GM06990 (cell line): Measurements from ENCODE around the gene ABCA10.

ENCODE experiments used
- DNase-seq: peaks from one replicate; pipeline ENCODE4 v3.0.0-alpha.2; 2011; ENCODE audit not compliant: insufficient read length; ENCODE audit errors: extremely low read depth
- H3K27me3 ChIP-seq: replicated peaks from 2 replicates; pipeline ENCODE4 v1.6.0; 2011; ENCODE audit warnings: low read length; ENCODE audit not compliant: control insufficient read depth, insufficient read depth
- H3K36me3 ChIP-seq: 2 replicates; pipeline ENCODE4 v1.5.1; 2011; ENCODE audit warnings: low read length; ENCODE audit not compliant: control insufficient read depth, insufficient read depth
- H3K4me3 ChIP-seq: replicated peaks from 2 replicates; pipeline ENCODE4 v1.5.1; 2011; ENCODE audit warnings: low read depth, mild to moderate bottlenecking, control low read depth, low read length
- CTCF ChIP-seq: IDR thresholded peaks from 2 replicates; pipeline ENCODE4 v1.5.1; 2011; ENCODE audit warnings: low read length, control low read depth, mild to moderate bottlenecking, inconsistent platforms; ENCODE audit not compliant: insufficient read depth, poor library complexity, severe bottlenecking

ABCA10 gene

DNA sequence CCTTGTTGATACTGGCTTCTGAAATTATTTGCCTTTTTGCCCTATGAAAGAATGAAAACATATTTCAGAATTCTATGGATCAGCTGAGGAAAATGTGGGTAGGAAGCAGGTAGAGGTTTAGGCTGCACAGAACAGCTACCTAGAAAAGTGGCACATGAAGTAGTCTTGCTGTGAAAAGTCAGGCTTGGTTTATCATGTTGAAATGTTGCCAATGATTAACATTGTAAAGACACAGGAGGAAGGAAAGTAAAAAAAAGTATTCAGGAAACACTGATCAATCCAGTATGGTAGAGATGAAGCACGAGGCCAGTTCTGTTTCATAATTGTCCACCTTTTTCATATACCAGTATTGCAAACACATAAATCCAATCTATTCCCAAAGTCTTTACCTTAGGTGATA lies 116.8 kb downstream of the ABCA10 start:
- DNase-seq, result no peak
- Histone ChIP-seq H3K4me3 (no peak overlapping the region), H3K27me3 (no peaks in the 10 kb centered on the region), H3K36me3 (no peaks in the 10 kb centered on the region)
- TF ChIP-seq CTCF, result no peak

- Histone ChIP-seq H3K27me3 (no peaks in the 10 kb centered on the region), H3K4me3 (no peak overlapping the region), H3K36me3 (no peaks in the 10 kb centered on the region)
- DNase-seq, result no peak
- no peak for TF ChIP-seq CTCF
These were observed 122.5 kb downstream of the ABCA10 start for GRCh38 chr17:69105907-69106730.

GRCh38 chr17:69103557-69104233 lies 124.9 kb downstream of the ABCA10 start:
- peaks cover 2% of the 10 kb centered on the region; the same call in 1 of the 2 replicates for H3K36me3 ChIP-seq
- TF ChIP-seq CTCF, result no peak
- no peak for DNase-seq
- no peaks in the 10 kb centered on the region for H3K27me3 ChIP-seq
- no peak overlapping the region for H3K4me3 ChIP-seq

DNA sequence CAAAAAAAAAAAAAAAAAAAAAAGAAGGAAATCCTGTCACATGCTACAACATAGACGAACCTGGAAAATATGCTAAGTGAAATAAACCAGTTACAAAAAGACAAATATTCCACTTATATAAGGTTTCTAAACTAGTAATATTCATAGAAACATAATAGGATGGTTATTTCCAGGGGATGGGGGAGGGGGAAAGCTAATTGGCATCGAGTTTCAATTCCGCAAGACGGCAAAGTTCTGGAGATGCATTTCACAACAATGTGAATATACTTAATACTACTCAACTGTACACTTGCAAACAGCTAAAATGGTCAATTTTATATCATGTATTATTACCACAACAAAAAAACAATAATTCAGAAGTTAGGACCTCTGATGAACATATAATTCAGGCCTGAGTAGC lies 130.0 kb downstream of the ABCA10 start:
- peaks cover 2% of the 10 kb centered on the region; the same call in 1 of the 2 replicates for H3K36me3 ChIP-seq
- H3K27me3 ChIP-seq, result no peaks in the 10 kb centered on the region
- no peak overlapping the region for H3K4me3 ChIP-seq
- no peak for DNase-seq
- no peak for TF ChIP-seq CTCF
